ENCODE measurements around the gene PAX3.

PAX3 gene

GRCh38 chr2:222284466-222284865, 14.3 kb downstream of the PAX3 start:
- Histone ChIP-seq H3K4me3 (ENCODE audit: low read depth in 1 of 2, low read length in 2 of 2) (no peak overlapping the region), H4K20me1 (ENCODE audit: insufficient read depth, low read length) (no peaks in the 10 kb centered on the region), H2AFZ (ENCODE audit: low read depth, low read length) (no peak overlapping the region), H3K27ac (ENCODE audit: low read length) (no peak overlapping the region), H3K9ac (ENCODE audit: low read depth, low read length) (no peak overlapping the region), H3K27me3 (ENCODE audit: insufficient read depth, low read length, poor library complexity) (peaks cover 18% of the 10 kb centered on the region), H3K4me1 (ENCODE audit: insufficient read depth, low read length) (no peaks in the 10 kb centered on the region), H3K79me2 (ENCODE audit: insufficient read depth, low read length) (no peaks in the 10 kb centered on the region), H3K36me3 (ENCODE audit: insufficient read depth, low read length) (no peaks in the 10 kb centered on the region), H3K9me3 (ENCODE audit: insufficient read depth, low read length, severe bottlenecking) (no peaks in the 10 kb centered on the region), H3K4me2 (ENCODE audit: insufficient read depth, low read length) (no peak overlapping the region)
- ATAC-seq (ENCODE audit: insufficient read depth, low read depth) (no peak), DNase-seq (no peak)
- no peak for TF ChIP-seq EZH2 (IDR thresholded peaks at IDR 0.05; ENCODE audit: borderline replicate concordance, low read depth, low read length, severe bottlenecking)

- H3K36me3 ChIP-seq (ENCODE audit: insufficient read depth, low read length) = no peaks in the 10 kb centered on the region
- ATAC-seq (ENCODE audit: insufficient read depth, low read depth) (no peak), DNase-seq (no peak)
- no peaks in the 10 kb centered on the region for H3K4me1 ChIP-seq (ENCODE audit: insufficient read depth, low read length)
- H3K9me3 ChIP-seq (ENCODE audit: insufficient read depth, low read length, severe bottlenecking) = no peaks in the 10 kb centered on the region
- no peak for TF ChIP-seq CTCF (IDR thresholded peaks at IDR 0.05; ENCODE audit: borderline replicate concordance, extremely low read depth, low read length, poor library complexity, severe bottlenecking)
- TF ChIP-seq EZH2 (IDR thresholded peaks at IDR 0.05; ENCODE audit: borderline replicate concordance, low read depth, low read length, severe bottlenecking) = no peak
- H3K27ac ChIP-seq (ENCODE audit: low read length) = no peak overlapping the region
- H3K79me2 ChIP-seq (ENCODE audit: insufficient read depth, low read length) = no peaks in the 10 kb centered on the region
- no peak overlapping the region for H3K9ac ChIP-seq (ENCODE audit: low read depth, low read length)
- H3K27me3 ChIP-seq (ENCODE audit: insufficient read depth, low read length, poor library complexity) = peaks cover 18% of the 10 kb centered on the region
- no peak overlapping the region for H3K4me2 ChIP-seq (ENCODE audit: insufficient read depth, low read length)
- no peak overlapping the region for H2AFZ ChIP-seq (ENCODE audit: low read depth, low read length)
- no peaks in the 10 kb centered on the region for H4K20me1 ChIP-seq (ENCODE audit: insufficient read depth, low read length)
- H3K4me3 ChIP-seq (ENCODE audit: low read depth in 1 of 2, low read length in 2 of 2) = no peak overlapping the region
Observed at GRCh38 chr2:222283634-222284033, 15.2 kb downstream of the PAX3 start.

GRCh38 chr2:222281506-222281905, 17.3 kb downstream of the PAX3 start:
- Histone ChIP-seq H3K27me3 (ENCODE audit: insufficient read depth, low read length, poor library complexity) (no peaks in the 10 kb centered on the region), H3K4me3 (ENCODE audit: low read depth in 1 of 2, low read length in 2 of 2) (no peak overlapping the region), H2AFZ (ENCODE audit: low read depth, low read length) (no peak overlapping the region), H3K4me1 (ENCODE audit: insufficient read depth, low read length) (no peaks in the 10 kb centered on the region), H3K9ac (ENCODE audit: low read depth, low read length) (no peak overlapping the region), H3K4me2 (ENCODE audit: insufficient read depth, low read length) (no peak overlapping the region), H3K9me3 (ENCODE audit: insufficient read depth, low read length, severe bottlenecking) (no peaks in the 10 kb centered on the region), H3K79me2 (ENCODE audit: insufficient read depth, low read length) (no peaks in the 10 kb centered on the region), H4K20me1 (ENCODE audit: insufficient read depth, low read length) (no peaks in the 10 kb centered on the region), H3K36me3 (ENCODE audit: insufficient read depth, low read length) (no peaks in the 10 kb centered on the region), H3K27ac (ENCODE audit: low read length) (no peak overlapping the region)
- no peak for ATAC-seq (ENCODE audit: insufficient read depth, low read depth)
- TF ChIP-seq CTCF (IDR thresholded peaks at IDR 0.05; ENCODE audit: borderline replicate concordance, extremely low read depth, low read length, poor library complexity, severe bottlenecking) (no peak), EZH2 (IDR thresholded peaks at IDR 0.05; ENCODE audit: borderline replicate concordance, low read depth, low read length, severe bottlenecking) (no peak)
- no peak for DNase-seq

GRCh38 chr2:222280795-222281194, 18.0 kb downstream of the PAX3 start:
- ATAC-seq (ENCODE audit: insufficient read depth, low read depth) (no peak), DNase-seq (no peak)
- no peaks in the 10 kb centered on the region for H3K79me2 ChIP-seq (ENCODE audit: insufficient read depth, low read length)
- no peaks in the 10 kb centered on the region for H3K4me1 ChIP-seq (ENCODE audit: insufficient read depth, low read length)
- no peak for TF ChIP-seq CTCF (IDR thresholded peaks at IDR 0.05; ENCODE audit: borderline replicate concordance, extremely low read depth, low read length, poor library complexity, severe bottlenecking)
- no peak for TF ChIP-seq EZH2 (IDR thresholded peaks at IDR 0.05; ENCODE audit: borderline replicate concordance, low read depth, low read length, severe bottlenecking)
- no peak overlapping the region for H3K4me2 ChIP-seq (ENCODE audit: insufficient read depth, low read length)
- H3K27me3 ChIP-seq (ENCODE audit: insufficient read depth, low read length, poor library complexity) = no peaks in the 10 kb centered on the region
- H3K9ac ChIP-seq (ENCODE audit: low read depth, low read length) = no peak overlapping the region
- H3K36me3 ChIP-seq (ENCODE audit: insufficient read depth, low read length) = no peaks in the 10 kb centered on the region
- no peak overlapping the region for H2AFZ ChIP-seq (ENCODE audit: low read depth, low read length)
- no peak overlapping the region for H3K4me3 ChIP-seq (ENCODE audit: low read depth in 1 of 2, low read length in 2 of 2)
- H4K20me1 ChIP-seq (ENCODE audit: insufficient read depth, low read length) = no peaks in the 10 kb centered on the region
- H3K27ac ChIP-seq (ENCODE audit: low read length) = no peak overlapping the region
- no peaks in the 10 kb centered on the region for H3K9me3 ChIP-seq (ENCODE audit: insufficient read depth, low read length, severe bottlenecking)
